Esophagus squamous epithelium (tissue), 5 donors: ENCODE data around the gene PAM16. TPM values are rescaled to one million over a fixed set of nuclear protein-coding genes. Genes with fewer than 3 reads are reported as not detected.

ENCODE experiments used
- DNase-seq: peaks from one replicate; lab custom pipeline; 2025; lab: John Stamatoyannopoulos, UW
- H3K27ac ChIP-seq, 4 donors: fragments of 200-600 bp; sonication (generic); one replicate each; pipeline ENCODE4 v1.5.1; 2016 to 2019; ENCODE audit warnings: mild to moderate bottlenecking in 1 of 4
- H3K27me3 ChIP-seq, 4 donors: fragments of 200-600 bp; sonication (generic); 1 replicate in 3 of 4; 2 replicates in 1 of 4; pipeline versions ENCODE4 v1.5.1 to v1.6.0; 2017 to 2021; ENCODE audit warnings: antibody characterized with exemption in 1 of 4
- H3K36me3 ChIP-seq, 3 donors: fragments of 200-600 bp; sonication (generic); one replicate each; pipeline ENCODE4 v1.5.1; 2016 to 2019
- H3K4me1 ChIP-seq, 3 donors: fragments of 200-600 bp; sonication (generic); one replicate each; pipeline ENCODE4 v1.5.1; 2017 to 2019
- H3K4me3 ChIP-seq, 4 donors: fragments of 200-600 bp; sonication (generic); 1 replicate in 3 of 4; 2 replicates in 1 of 4; pipeline ENCODE4 v1.5.1; 2016 to 2019; ENCODE audit warnings: mild to moderate bottlenecking in 2 of 4, moderate library complexity in 1 of 4
- H3K9me3 ChIP-seq, 3 donors: fragments of 200-600 bp; sonication (generic); one replicate each; pipeline ENCODE4 v1.5.1; 2016 to 2019
- CTCF ChIP-seq, 6 experiments: fragments of 450-650 bp in 4 of 6; fragments of 200-600 bp in 2 of 6; sonication (generic) in 2 of 6; IDR thresholded peaks; one replicate each; pipeline ENCODE4 v1.5.1; 2016 to 2019; ENCODE audit warnings: antibody characterized with exemption in 6 of 6, mild to moderate bottlenecking in 4 of 6, moderate library complexity in 4 of 6
- POLR2A ChIP-seq, 4 donors: fragments of 450-650 bp; IDR thresholded peaks; one replicate each; pipeline ENCODE4 v1.6.1; 2017; ENCODE audit warnings: antibody characterized with exemption in 4 of 4, mild to moderate bottlenecking in 4 of 4, moderate library complexity in 3 of 4
- WGBS, 2 donors: methylation state at CpG; one replicate each; pipeline ENCODE4 v1.1.5; 2018; 5-methylcytosine and 5-hydroxymethylcytosine counted together
- intact Hi-C: fragments of 100-400 bp; cut with DNase I; formaldehyde crosslinking; loops from one replicate; pipeline ENCODE4 v1.15.0; 2022
- total RNA-seq, 4 donors: library from RNA; depleted of rRNA; stranded (reverse); fragments of >200 nt; gene quantifications; one replicate each; pipeline ENCODE4 v1.1.0, GENCODE V29; 2016
- donor health status: DM: yes; HTN: yes; CAD: no.

Gene PAM16
- total RNA-seq, 4 donors from 2014 or later: 29.5 to 40.8 (median 33.2) TPM

- no peak for TF ChIP-seq POLR2A (IDR thresholded peaks at IDR 0.05)
- no peak for TF ChIP-seq CTCF (IDR thresholded peaks at IDR 0.05)
- DNase-seq: no peak
- no peaks in the 10 kb centered on the region for H3K27me3 ChIP-seq
- H3K9me3 ChIP-seq: no peaks in the 10 kb centered on the region
- intact Hi-C loops: no loop called here
- peak overlapping the region; percentile 84 to 90 (median 86) for H3K27ac ChIP-seq
- WGBS, 2 donors: 65 to 89% methylated on average over 10 to 11 of the region's 15 CpGs
- peaks cover 0 to 26% (median 0%) of the 10 kb centered on the region in 3 donors for H3K36me3 ChIP-seq
- H3K4me1 ChIP-seq: peaks cover 59 to 95% (median 71%) of the 10 kb centered on the region in 3 donors
- peak overlapping the region in 3 of 4 donors; percentile 18 to 89 (median 66) for H3K4me3 ChIP-seq
These were observed 24.6 kb upstream of the PAM16 start for GRCh38 chr16:4375717-4376116.

GRCh38 chr16:4373909-4374742, 23.0 kb upstream of the PAM16 start:
- TF ChIP-seq POLR2A (IDR thresholded peaks at IDR 0.05) (peak in 2 of 4 donors; percentile 10 to 29), CTCF (IDR thresholded peaks at IDR 0.05) (no peak)
- peak overlapping the region; percentile 84 to 90 (median 86) for H3K27ac ChIP-seq
- DNase-seq: no peak
- H3K4me3 ChIP-seq: peak overlapping the region; percentile 58 to 89 (median 67)
- no peaks in the 10 kb centered on the region for H3K9me3 ChIP-seq
- H3K36me3 ChIP-seq: peaks cover 0 to 14% (median 0%) of the 10 kb centered on the region in 3 donors
- intact Hi-C loops: no loop called here
- no peaks in the 10 kb centered on the region for H3K27me3 ChIP-seq
- peaks cover 74 to 99% (median 86%) of the 10 kb centered on the region in 3 donors for H3K4me1 ChIP-seq
- 20 to 29% methylated on average over 1 to 6 of the region's 30 CpGs for WGBS, 2 donors

- Histone ChIP-seq H3K36me3 (peaks cover 0 to 7% (median 0%) of the 10 kb centered on the region in 3 donors), H3K9me3 (no peaks in the 10 kb centered on the region), H3K4me1 (peaks cover 79 to 99% (median 92%) of the 10 kb centered on the region in 3 donors), H3K27me3 (no peaks in the 10 kb centered on the region), H3K27ac (peak overlapping the region; percentile 84 to 90 (median 86)), H3K4me3 (peak overlapping the region; percentile 58 to 89 (median 67))
- intact Hi-C loops: no loop called here
- TF ChIP-seq POLR2A (IDR thresholded peaks at IDR 0.05) (no peak), CTCF (IDR thresholded peaks at IDR 0.05) (no peak)
- no peak for DNase-seq
- 7 to 36% methylated on average over 4 to 5 of the region's 9 CpGs for WGBS, 2 donors
These were observed 22.3 kb upstream of the PAM16 start for GRCh38 chr16:4373356-4373908.

GRCh38 chr16:4372578-4373355, 21.6 kb upstream of the PAM16 start:
- TF ChIP-seq POLR2A (IDR thresholded peaks at IDR 0.05): no peak
- no peak for TF ChIP-seq CTCF (IDR thresholded peaks at IDR 0.05)
- intact Hi-C loops: no loop called here
- Histone ChIP-seq H3K27ac (peak overlapping the region; percentile 84 to 90 (median 86)), H3K27me3 (no peaks in the 10 kb centered on the region), H3K4me3 (peak overlapping the region; percentile 58 to 89 (median 67)), H3K4me1 (peaks cover 75 to 99% (median 88%) of the 10 kb centered on the region in 3 donors), H3K36me3 (peaks cover 0 to under 1% (median 0%) of the 10 kb centered on the region in 3 donors), H3K9me3 (no peaks in the 10 kb centered on the region)
- no peak for DNase-seq
- 54% methylated on average over 2 of the region's 10 CpGs; no CpG with 5 or more reads in 1 of the 2 donors for WGBS, 2 donors
